H1 (cell line): ENCODE data around the gene PLA2G1B. TPM values are rescaled to one million over a fixed set of nuclear protein-coding genes. Genes with fewer than 3 reads are reported as not detected.

Experiments
- CTCF ChIA-PET: fragments of 300-600 bp; sonication (Branson Sonifier 250); formaldehyde crosslinking; loops from one replicate; lab custom pipeline; 2021; ENCODE audit not compliant: partially characterized antibody; lab: Charles Lee
- POLR2A ChIA-PET: fragments of 300-600 bp; sonication (Branson Sonifier 250); formaldehyde crosslinking; loops from one replicate; lab custom pipeline; 2021; ENCODE audit warnings: inconsistent platforms; ENCODE audit not compliant: partially characterized antibody; lab: Charles Lee
- DNase-seq, 2 experiments: peaks; one replicate each; pipeline versions ENCODE4 v3.0.0 to v3.0.0-alpha.2; 2010 to 2022; ENCODE audit warnings: low spot score in 2 of 2, low read depth in 1 of 2, mixed read lengths in 1 of 2
- FAIRE-seq: peaks from 2 replicates; lab custom pipeline; 2011; peaks lifted over from hg19 to GRCh38; lab: Jason Lieb, UNC
- H2AFZ ChIP-seq: 2 replicates; pipeline ENCODE4 v1.8.1; 2012; ENCODE audit warnings: low read length, inconsistent platforms
- H2AK5ac ChIP-seq: 2 replicates; pipeline ENCODE4 v1.6.1; 2013; ENCODE audit warnings: low read depth, low read length
- H2BK120ac ChIP-seq: replicated peaks from 2 replicates; pipeline ENCODE3; 2013; ENCODE audit warnings: low read depth, low read length, inconsistent platforms
- H2BK12ac ChIP-seq: 2 replicates; pipeline ENCODE4 v1.6.1; 2013; ENCODE audit warnings: low read depth, low read length
- H2BK15ac ChIP-seq: 2 replicates; pipeline ENCODE4 v1.6.1; 2013; ENCODE audit warnings: low read length
- H2BK20ac ChIP-seq: 2 replicates; pipeline ENCODE4 v1.6.1; 2013; ENCODE audit warnings: low read length
- H2BK5ac ChIP-seq: 2 replicates; pipeline ENCODE4 v1.6.1; 2013; ENCODE audit warnings: low read depth, low read length
- H3K14ac ChIP-seq: 2 replicates; pipeline ENCODE4 v1.6.1; 2013; ENCODE audit warnings: inconsistent platforms; ENCODE audit not compliant: insufficient read length
- H3K18ac ChIP-seq: 2 replicates; pipeline ENCODE4 v1.6.1; 2013; ENCODE audit warnings: low read length; ENCODE audit errors: extremely low read depth
- H3K23ac ChIP-seq: 2 replicates; pipeline ENCODE4 v1.6.1; 2013; ENCODE audit warnings: inconsistent platforms; ENCODE audit not compliant: insufficient read length
- H3K23me2 ChIP-seq: 2 replicates; pipeline ENCODE4 v1.6.1; 2013; ENCODE audit warnings: low read depth, low read length
- H3K27ac ChIP-seq: 2 replicates; pipeline ENCODE4 v1.6.1; 2011; ENCODE audit warnings: low read depth, low read length, inconsistent platforms
- H3K27me3 ChIP-seq, 4 experiments: replicated peaks in 1 of 4; 1 replicate in 1 of 4; 2 replicates in 3 of 4; pipeline versions ENCODE4 v1.6.1 to v1.8.1; 2011 to 2013; ENCODE audit warnings: low read length in 3 of 4, mild to moderate bottlenecking in 3 of 4, inconsistent platforms in 2 of 4, mixed read lengths in 2 of 4, moderate library complexity in 1 of 4; ENCODE audit not compliant: control insufficient read depth in 3 of 4, insufficient read depth in 3 of 4; ENCODE audit errors: extremely low read depth in 1 of 4
- H3K36me3 ChIP-seq, 4 experiments: 2 replicates each; pipeline versions ENCODE4 v1.6.1 to v1.8.1; 2011 to 2013; ENCODE audit warnings: mild to moderate bottlenecking in 4 of 4, low read length in 3 of 4, moderate library complexity in 2 of 4, control low read depth in 1 of 4, inconsistent platforms in 1 of 4; ENCODE audit not compliant: insufficient read depth in 4 of 4, control insufficient read depth in 2 of 4
- H3K4ac ChIP-seq: replicated peaks from 2 replicates; pipeline ENCODE3; 2013; ENCODE audit warnings: low read length, low read depth, mixed read lengths, inconsistent platforms; ENCODE audit not compliant: insufficient read length
- H3K4me1 ChIP-seq, 4 experiments: replicated peaks in 1 of 4; 1 replicate in 1 of 4; 2 replicates in 3 of 4; pipeline versions ENCODE4 v1.6.1 to v1.8.1; 2011 to 2013; ENCODE audit warnings: low read length in 3 of 4, inconsistent platforms in 2 of 4, mixed read lengths in 1 of 4; ENCODE audit not compliant: insufficient read depth in 4 of 4, control insufficient read depth in 3 of 4
- H3K4me2 ChIP-seq, 2 experiments: 2 replicates each; pipeline versions ENCODE4 v1.6.1 to v1.8.1; 2011 to 2013; ENCODE audit warnings: low read depth in 2 of 2, low read length in 2 of 2, control low read depth in 1 of 2, inconsistent platforms in 1 of 2, mild to moderate bottlenecking in 1 of 2; ENCODE audit not compliant: insufficient read depth in 1 of 2
- H3K4me3 ChIP-seq, 4 experiments: fragments of 200-600, 300-600 bp in 1 of 4; sonication (generic), shearing (Covaris generic), sonication (Bioruptor Twin) in 1 of 4; 2 replicates each; pipeline versions ENCODE4 v1.5.1 to v1.8.1; 2011 to 2016; ENCODE audit warnings: low read length in 4 of 4, low read depth in 3 of 4, control low read depth in 2 of 4, inconsistent platforms in 2 of 4, mild to moderate bottlenecking in 2 of 4, mixed read lengths in 1 of 4, moderate library complexity in 1 of 4; ENCODE audit not compliant: insufficient read depth in 2 of 4; ENCODE audit errors: extremely low read depth in 1 of 4
- H3K56ac ChIP-seq: replicated peaks from 2 replicates; pipeline ENCODE3; 2013; ENCODE audit warnings: low read depth, mild to moderate bottlenecking, mixed read lengths, low read length, inconsistent platforms; ENCODE audit not compliant: insufficient read length
- H3K79me1 ChIP-seq: 2 replicates; pipeline ENCODE4 v1.6.1; 2013; ENCODE audit warnings: low read depth, low read length, control low read depth
- H3K79me2 ChIP-seq, 2 experiments: 2 replicates each; pipeline versions ENCODE4 v1.6.1 to v1.8.1; 2012 to 2013; ENCODE audit warnings: low read length in 2 of 2, mild to moderate bottlenecking in 2 of 2, inconsistent platforms in 1 of 2; ENCODE audit not compliant: insufficient read depth in 2 of 2, control insufficient read depth in 1 of 2
- H3K9ac ChIP-seq, 4 experiments: replicated peaks in 1 of 4; 1 replicate in 1 of 4; 2 replicates in 3 of 4; pipeline versions ENCODE4 v1.6.1 to v1.8.1; 2011 to 2013; ENCODE audit warnings: low read depth in 3 of 4, low read length in 3 of 4, control low read depth in 2 of 4, mild to moderate bottlenecking in 2 of 4, moderate library complexity in 2 of 4, inconsistent platforms in 1 of 4; ENCODE audit errors: extremely low read depth in 1 of 4
- H3K9me3 ChIP-seq, 2 experiments: 2 replicates each; pipeline versions ENCODE4 v1.6.1 to v1.8.1; 2012 to 2013; ENCODE audit warnings: mild to moderate bottlenecking in 2 of 2, moderate library complexity in 2 of 2, control low read depth in 1 of 2, inconsistent platforms in 1 of 2, low read depth in 1 of 2, low read length in 1 of 2, mixed read lengths in 1 of 2; ENCODE audit not compliant: insufficient read depth in 2 of 2
- H4K20me1 ChIP-seq, 2 experiments: replicated peaks in 1 of 2; 2 replicates each; pipeline versions ENCODE3 to v1.8.1; 2011 to 2013; ENCODE audit warnings: inconsistent platforms in 2 of 2, low read length in 2 of 2, mild to moderate bottlenecking in 1 of 2; ENCODE audit not compliant: insufficient read depth in 2 of 2, control insufficient read depth in 1 of 2
- H4K5ac ChIP-seq: 2 replicates; pipeline ENCODE4 v1.6.1; 2013; ENCODE audit warnings: low read length, low read depth, mixed read lengths, inconsistent platforms; ENCODE audit not compliant: insufficient read length
- H4K8ac ChIP-seq: 2 replicates; pipeline ENCODE4 v1.8.0; 2013; ENCODE audit warnings: mild to moderate bottlenecking, moderate library complexity, low read length, inconsistent platforms; ENCODE audit not compliant: insufficient read depth; ENCODE audit errors: extremely low read depth
- H4K91ac ChIP-seq: replicated peaks from 2 replicates; pipeline ENCODE3; 2013; ENCODE audit warnings: low read length, mixed read lengths, inconsistent platforms; ENCODE audit not compliant: insufficient read length
- CEBPB ChIP-seq: IDR thresholded peaks from 2 replicates; pipeline ENCODE4 v1.6.1; 2012; ENCODE audit warnings: low read depth, low read length
- CHD1 ChIP-seq: IDR thresholded peaks from 2 replicates; pipeline ENCODE4 v1.6.1; 2012; ENCODE audit warnings: low read depth, low read length, improper control_type of control experiment
- CREB1 ChIP-seq: IDR thresholded peaks from 2 replicates; pipeline ENCODE4 v1.6.1; 2012; ENCODE audit warnings: inconsistent platforms
- GTF2F1 ChIP-seq: IDR thresholded peaks from 2 replicates; pipeline ENCODE4 v1.6.1; 2012; ENCODE audit warnings: low read depth, low read length, improper control_type of control experiment, borderline replicate concordance
- JUND ChIP-seq: IDR thresholded peaks from 2 replicates; pipeline ENCODE4 v1.6.1; 2011; ENCODE audit warnings: mild to moderate bottlenecking, improper control_type of control experiment, low read length
- MAFK ChIP-seq: IDR thresholded peaks from 2 replicates; pipeline ENCODE4 v1.6.1; 2012; ENCODE audit warnings: low read depth, mild to moderate bottlenecking, improper control_type of control experiment, low read length
- SRF ChIP-seq: IDR thresholded peaks from 2 replicates; pipeline ENCODE4 v1.6.1; 2011; ENCODE audit warnings: mild to moderate bottlenecking, low read depth, low read length, moderate library complexity
- WGBS, 2 experiments: shearing (Covaris generic) in 1 of 2; methylation state at CpG; one replicate each; pipeline versions ENCODE4 v1.1.6 to v1.1.7; 2013 to 2015; ENCODE audit warnings: low lambda C conversion rate in 2 of 2, mixed read lengths in 2 of 2, inconsistent platforms in 1 of 2, low coverage in 1 of 2, missing lambda C conversion rate in 1 of 2; ENCODE audit not compliant: insufficient replicate concordance in 2 of 2, insufficient coverage in 1 of 2, insufficient read length in 1 of 2; ENCODE audit errors: extremely low coverage in 1 of 2, missing lambda C conversion rate in 1 of 2; 5-methylcytosine and 5-hydroxymethylcytosine counted together
- polyA plus RNA-seq, 7 experiments: library from polyadenylated mRNA; depleted of rRNA in 3 of 7; stranded (reverse) in 5 of 7; unstranded in 2 of 7; fragments of >200 nt in 5 of 7; fragments of 200-250 nt in 2 of 7; gene quantifications; 1 replicate in 5 of 7; 2 replicates in 1 of 7; 4 replicates in 1 of 7; pipeline versions ENCODE4 v1.2.1 to v1.2.3, GENCODE V29; 2011 to 2013; ENCODE audit warnings: missing spikeins in 2 of 7, mixed read lengths in 2 of 7
- total RNA-seq: library from RNA; stranded (reverse); fragmentation: NEBNext Ultra II Directional; extraction: Animal tissue kit (Norgen Biotek cat#: 25700); gene quantifications from 2 replicates; pipeline ENCODE4 v1.2.1, GENCODE V29; 2021

The PLA2G1B gene
- total and polyA plus RNA-seq, 2 of the 8 experiments (the other 6 are each of a cell fraction or from before 2014, with no cell fraction given), result not detected

DNA sequence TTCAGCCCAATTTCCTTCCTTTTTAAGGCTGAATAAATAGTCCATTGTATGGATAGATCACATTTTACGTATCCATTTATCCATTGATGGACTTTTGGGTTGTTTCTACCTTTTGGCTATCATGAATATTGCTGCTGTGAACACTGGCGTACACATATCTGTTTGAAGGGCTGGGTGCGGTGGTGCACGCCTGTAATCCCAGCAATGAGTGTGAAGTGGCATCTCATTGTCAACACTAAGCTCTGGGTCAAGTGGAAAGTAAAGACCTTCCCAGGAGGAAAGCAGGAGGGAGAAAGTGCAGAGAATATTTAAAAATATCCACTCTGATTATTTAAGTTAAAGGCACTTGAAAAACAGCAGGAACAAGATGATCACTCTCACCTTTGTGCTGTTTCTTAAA lies 11.7 kb upstream of the PLA2G1B start:
- no peak overlapping the region for H3K9ac ChIP-seq
- no peak overlapping the region for H2AFZ ChIP-seq
- no peak for FAIRE-seq
- no peak overlapping the region for H4K5ac ChIP-seq
- no peak overlapping the region for H3K4me2 ChIP-seq
- no peak overlapping the region for H3K4me3 ChIP-seq
- no peak overlapping the region for H2BK120ac ChIP-seq
- CTCF ChIA-PET, result interaction anchor here (1.4 to 1.6 kb wide), 6 partner anchors 18 to 118 kb away, joined by 3 to 7 read pairs (median 4); partner anchors contain the start of gene SIRT4
- no peak overlapping the region for H3K4ac ChIP-seq
- H3K79me1 ChIP-seq, result no peaks in the 10 kb centered on the region
- H3K79me2 ChIP-seq, result no peaks in the 10 kb centered on the region
- H3K27ac ChIP-seq, result no peak overlapping the region
- no peaks in the 10 kb centered on the region for H4K20me1 ChIP-seq
- H3K23ac ChIP-seq, result no peak overlapping the region
- 95% methylated on average over 4 of the region's 4 CpGs; no CpG with 5 or more reads in 1 of the 2 experiments for WGBS, 2 experiments
- peaks cover 11 to 18% of the 10 kb centered on the region in 2 experiments for H3K9me3 ChIP-seq
- H3K36me3 ChIP-seq, result peaks cover 0 to 14% (median 5%) of the 10 kb centered on the region in 4 experiments; a peak in 5 of 8 replicates
- H3K27me3 ChIP-seq, result no peaks in the 10 kb centered on the region; a peak in 1 of 7 replicates
- no peak overlapping the region for H3K14ac ChIP-seq
- H4K91ac ChIP-seq, result no peak overlapping the region
- no peaks in the 10 kb centered on the region for H3K23me2 ChIP-seq
- no peak overlapping the region for H3K56ac ChIP-seq
- peaks cover 0 to 9% (median 4%) of the 10 kb centered on the region in 4 experiments; a peak in 5 of 7 replicates for H3K4me1 ChIP-seq
- H2BK12ac ChIP-seq, result no peak overlapping the region
- no peak overlapping the region for H2BK5ac ChIP-seq
- no peak overlapping the region for H4K8ac ChIP-seq
- TF ChIP-seq CEBPB, result no peak
- TF ChIP-seq JUND, result no peak
- TF ChIP-seq CHD1, result no peak
- no peak for TF ChIP-seq CREB1
- no peak for TF ChIP-seq GTF2F1
- TF ChIP-seq MAFK, result no peak
- no peak for TF ChIP-seq SRF
- no peak for DNase-seq
- H2BK15ac ChIP-seq, result no peak overlapping the region
- no peak overlapping the region for H2AK5ac ChIP-seq
- H3K18ac ChIP-seq, result no peak overlapping the region
- POLR2A ChIA-PET, result interaction anchor here (1.0 to 2.6 kb wide), 7 partner anchors 16 to 124 kb away, joined by 3 to 8 read pairs (median 4); partner anchors contain the start of gene COX6A1
- no peak overlapping the region for H2BK20ac ChIP-seq
